SU-DHL-6 (cell line): Measurements from ENCODE around the gene BLNK.

Source experiments
- H2AFZ ChIP-seq: fragments of 200-600 bp; sonication (generic); 2 replicates; pipeline ENCODE4 v1.6.1; 2014; ENCODE audit warnings: low read depth, mild to moderate bottlenecking, moderate library complexity, mixed read lengths, antibody characterized with exemption, low read length; ENCODE audit not compliant: severe bottlenecking
- H3F3A ChIP-seq: fragments of 200-600 bp; shearing (Covaris generic); 2 replicates; pipeline ENCODE4 v1.6.0; 2016; ENCODE audit warnings: antibody characterized with exemption, mild to moderate bottlenecking; ENCODE audit not compliant: insufficient read depth
- H3K27ac ChIP-seq: fragments of 200-600 bp; sonication (generic); 2 replicates; pipeline ENCODE4 v1.5.1; 2016; ENCODE audit warnings: low read depth, mild to moderate bottlenecking, low read length, moderate library complexity, mixed read lengths
- H3K27me3 ChIP-seq: fragments of 200-600 bp; sonication (generic), shearing (Covaris generic); 2 replicates; pipeline ENCODE4 v1.6.0; 2014; ENCODE audit warnings: mild to moderate bottlenecking, low read length
- H3K36me3 ChIP-seq: fragments of 200-600 bp; sonication (generic); 2 replicates; pipeline ENCODE4 v1.6.1; 2014; ENCODE audit warnings: mild to moderate bottlenecking, low read length, mixed read lengths
- H3K4me2 ChIP-seq: fragments of 300-600, 200-600 bp; shearing (Covaris generic), sonication (generic); 2 replicates; pipeline ENCODE4 v1.6.0; 2014; ENCODE audit warnings: low read length, low read depth, mild to moderate bottlenecking; ENCODE audit not compliant: poor library complexity, severe bottlenecking
- H3K4me3 ChIP-seq: fragments of 200-600 bp; sonication (generic); 2 replicates; pipeline ENCODE4 v1.5.1; 2014; ENCODE audit warnings: antibody characterized with exemption, low read length, mild to moderate bottlenecking, mixed read lengths; ENCODE audit not compliant: insufficient read depth, poor library complexity, severe bottlenecking
- H3K79me2 ChIP-seq: fragments of 200-600 bp; sonication (generic); 2 replicates; pipeline ENCODE4 v1.6.1; 2014; ENCODE audit warnings: mild to moderate bottlenecking, low read length, moderate library complexity; ENCODE audit not compliant: insufficient read depth
- H3K9ac ChIP-seq: fragments of 200-600 bp; sonication (generic); 2 replicates; pipeline ENCODE4 v1.7.0; 2014; ENCODE audit warnings: mild to moderate bottlenecking, low read length
- H3K9me2 ChIP-seq: fragments of 200-600 bp; sonication (generic); replicated peaks from 2 replicates; pipeline ENCODE4 v1.6.1; 2014; ENCODE audit warnings: low read length; ENCODE audit not compliant: insufficient read depth
- H3K9me3 ChIP-seq: fragments of 200-600 bp; sonication (generic); 2 replicates; pipeline ENCODE4 v1.6.1; 2014; ENCODE audit warnings: low read length, mixed read lengths; ENCODE audit not compliant: insufficient read depth
- H4K20me1 ChIP-seq: fragments of 200-600 bp; sonication (generic); 2 replicates; pipeline ENCODE4 v1.6.1; 2014; ENCODE audit warnings: low read depth, mild to moderate bottlenecking, antibody characterized with exemption, low read length, moderate library complexity, mixed read lengths
- CTCF ChIP-seq: fragments of 200-600 bp; sonication (generic); IDR thresholded peaks from one replicate; pipeline ENCODE4 v1.5.1; 2017; ENCODE audit warnings: antibody characterized with exemption, mild to moderate bottlenecking, low read length, moderate library complexity; ENCODE audit not compliant: insufficient read depth, poor library complexity, severe bottlenecking
- EZH2phosphoT487 ChIP-seq: fragments of 200-600 bp; sonication (generic), shearing (Covaris generic); conservative IDR thresholded peaks from 2 replicates; pipeline ENCODE4 v1.6.1; 2018; ENCODE audit warnings: mild to moderate bottlenecking, antibody characterized with exemption, low read length, moderate library complexity, mixed read lengths

BLNK gene

DNA sequence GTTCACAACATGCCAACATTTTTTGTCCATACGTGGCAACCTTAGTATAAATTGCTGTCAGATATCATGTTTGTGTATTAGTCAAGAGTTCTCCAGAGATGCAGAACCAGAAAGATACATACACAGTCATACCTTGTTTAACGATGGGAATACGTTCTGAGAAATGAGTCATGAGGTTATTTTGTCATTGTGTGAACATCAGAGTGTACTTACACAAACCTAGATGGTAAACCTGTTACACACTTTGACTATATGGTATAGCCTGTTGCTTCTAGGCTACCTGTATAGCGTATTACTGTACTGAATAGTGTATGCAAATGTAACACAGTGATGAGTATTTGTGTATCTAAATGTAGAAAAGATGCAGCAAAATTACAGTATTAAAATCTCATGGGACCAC, 118.9 kb downstream of the BLNK start:
- TF ChIP-seq CTCF, result no peak
- no peak for TF ChIP-seq EZH2phosphoT487
- no peaks in the 10 kb centered on the region for H3K9me2 ChIP-seq
- H2AFZ ChIP-seq, result no peak overlapping the region
- H3K36me3 ChIP-seq, result no peaks in the 10 kb centered on the region
- H3F3A ChIP-seq, result no peaks in the 10 kb centered on the region
- no peaks in the 10 kb centered on the region for H3K9me3 ChIP-seq
- H4K20me1 ChIP-seq, result no peaks in the 10 kb centered on the region
- no peak overlapping the region for H3K9ac ChIP-seq
- no peak overlapping the region for H3K4me2 ChIP-seq
- H3K4me3 ChIP-seq, result no peak overlapping the region
- H3K27ac ChIP-seq, result no peak overlapping the region
- H3K79me2 ChIP-seq, result no peaks in the 10 kb centered on the region
- no peaks in the 10 kb centered on the region for H3K27me3 ChIP-seq
